K562 (cell line): ENCODE results near the gene TXLNA. TPM values are rescaled to one million over a fixed set of nuclear protein-coding genes. Genes with fewer than 3 reads are reported as not detected.
A peak's percentile ranks its signal among the peaks of the same experiment; 100 is the strongest.

Experiments
- BRCA1 ChIP-seq, 2 experiments: fragments of 450-650 bp in 1 of 2; sonication (generic) in 1 of 2; formaldehyde crosslinking in 1 of 2; IDR thresholded peaks; 2 replicates each; pipeline versions ENCODE4 v1.5.0 to v1.6.1; 2017 to 2020; ENCODE audit warnings: mild to moderate bottlenecking in 1 of 2, missing genetic modification reagents in 1 of 2
- CREM ChIP-seq: IDR thresholded peaks from 2 replicates; pipeline ENCODE4 v1.6.1; 2014; ENCODE audit warnings: antibody characterized with exemption, low read depth
- ESRRB ChIP-seq: fragments of 250-450 bp; sonication (Bioruptor Pico); IDR thresholded peaks from 2 replicates; pipeline ENCODE4 v1.5.0; 2020; ENCODE audit warnings: mild to moderate bottlenecking, moderate library complexity, borderline replicate concordance
- ETV1 ChIP-seq: fragments of 450-650 bp; conservative IDR thresholded peaks from 2 replicates; pipeline ENCODE4 v1.6.1; 2016; ENCODE audit warnings: missing genetic modification characterization, control low read depth, low read depth, missing compliant biosample characterization
- FOXP1 ChIP-seq: sonication (generic); formaldehyde crosslinking; IDR thresholded peaks from 2 replicates; pipeline ENCODE4 v1.8.0; 2022; ENCODE audit warnings: mild to moderate bottlenecking, missing genetic modification reagents
- HDAC6 ChIP-seq: IDR thresholded peaks from 2 replicates; pipeline ENCODE4 v1.6.1; 2012; ENCODE audit warnings: low read depth, mild to moderate bottlenecking, control low read depth, inconsistent platforms, low read length, moderate library complexity
- MCM2 ChIP-seq: fragments of 450-650 bp; IDR thresholded peaks from 2 replicates; pipeline ENCODE4 v1.6.1; 2017; ENCODE audit warnings: low read depth, mild to moderate bottlenecking
- MEF2D ChIP-seq: conservative IDR thresholded peaks from 2 replicates; pipeline ENCODE4 v1.6.1; 2016; ENCODE audit warnings: low read depth, missing genetic modification characterization, missing compliant biosample characterization
- MTA3 ChIP-seq: fragments of 450-650 bp; formaldehyde crosslinking; IDR thresholded peaks from 2 replicates; pipeline ENCODE4 v1.6.1; 2017; ENCODE audit warnings: mild to moderate bottlenecking, borderline replicate concordance
- PKNOX1 ChIP-seq: fragments of 450-650 bp; IDR thresholded peaks from 2 replicates; pipeline ENCODE4 v1.6.1; 2016
- RB1 ChIP-seq: fragments of 450-650 bp; IDR thresholded peaks from 2 replicates; pipeline ENCODE4 v1.6.1; 2017; ENCODE audit warnings: low read depth, mild to moderate bottlenecking
- RBM34 ChIP-seq: fragments of 200-400 bp; formaldehyde crosslinking; IDR thresholded peaks from 2 replicates; pipeline ENCODE4 v1.6.1; 2018; ENCODE audit warnings: low read length, borderline replicate concordance; ENCODE audit not compliant: insufficient read depth
- RBM39 ChIP-seq: fragments of 200-400 bp; formaldehyde crosslinking; optimal IDR thresholded peaks from 2 replicates; pipeline ENCODE3; 2018; ENCODE audit warnings: low read depth, low read length
- SPI1 ChIP-seq: IDR thresholded peaks from 2 replicates; pipeline ENCODE4 v1.6.1; 2011; ENCODE audit warnings: low read depth, low read length, control low read depth, borderline replicate concordance
- STAT6 ChIP-seq: sonication (generic); formaldehyde crosslinking; IDR thresholded peaks from 2 replicates; pipeline ENCODE4 v1.8.1; 2023; ENCODE audit warnings: mild to moderate bottlenecking, missing genetic modification reagents
- TAF1 ChIP-seq: IDR thresholded peaks from 2 replicates; pipeline ENCODE4 v1.6.1; 2011; ENCODE audit warnings: mild to moderate bottlenecking, low read length, moderate library complexity; ENCODE audit not compliant: insufficient read depth, control insufficient read depth, severe bottlenecking; ENCODE audit errors: extremely low read depth
- ZKSCAN8 ChIP-seq: fragments of 200-800 bp; sonication (Bioruptor generic); IDR thresholded peaks from 2 replicates; pipeline ENCODE4 v1.6.1; 2016; ENCODE audit warnings: missing genetic modification characterization, missing compliant biosample characterization
- ZNF197 ChIP-seq: fragments of 200-800 bp; sonication (Bioruptor generic); IDR thresholded peaks from 2 replicates; pipeline ENCODE4 v1.6.1; 2016; ENCODE audit warnings: low read depth, missing genetic modification characterization, missing compliant biosample characterization
- ZNF253 ChIP-seq: fragments of 250-450 bp; sonication (Bioruptor Pico); conservative IDR thresholded peaks from 2 replicates; pipeline ENCODE4 v1.6.1; 2021; ENCODE audit warnings: mild to moderate bottlenecking
- ZNF395 ChIP-seq: fragments of 200-800 bp; sonication (Bioruptor generic); IDR thresholded peaks from 2 replicates; pipeline ENCODE4 v1.6.1; 2017; ENCODE audit warnings: missing genetic modification characterization, missing compliant biosample characterization
- ZNF551 ChIP-seq: fragments of 250-450 bp; sonication (Bioruptor Pico); IDR thresholded peaks from 2 replicates; pipeline ENCODE4 v1.5.0; 2021; ENCODE audit warnings: mild to moderate bottlenecking, moderate library complexity
- ZNF668 ChIP-seq: fragments of 250-450 bp; sonication (Bioruptor Pico); IDR thresholded peaks from 2 replicates; pipeline ENCODE4 v1.8.0; 2022; ENCODE audit warnings: mild to moderate bottlenecking, inconsistent platforms
- ZNF79 ChIP-seq: fragments of 250-450 bp; sonication (Bioruptor Pico); IDR thresholded peaks from 2 replicates; pipeline ENCODE4 v1.4.0; 2020; ENCODE audit warnings: low read depth, mild to moderate bottlenecking, moderate library complexity
- polyA plus RNA-seq, 8 experiments: library from polyadenylated mRNA; depleted of rRNA in 4 of 8; stranded (reverse) in 5 of 8; unstranded in 3 of 8; fragments of >200 nt; fragmentation: Nextera tagmentation in 2 of 8; fragmentation: Illumina TruSeq in 1 of 8; extraction: Ambion mirVana in 2 of 8; extraction: Trizol in 1 of 8; gene quantifications; 2 replicates each; pipeline versions ENCODE4 v1.2.1 to v1.2.3, GENCODE V29; 2011 to 2014; ENCODE audit warnings: inconsistent platforms in 1 of 8, missing spikeins in 1 of 8
- total RNA-seq, 7 experiments: library from RNA; depleted of rRNA in 6 of 7; stranded (reverse); fragments of >200 nt in 6 of 7; fragmentation: Illumina TruSeq in 2 of 7; extraction: Trizol in 2 of 7; gene quantifications; 2 replicates each; pipeline versions ENCODE4 v1.2.1 to v1.2.3, GENCODE V29; 2011 to 2021; ENCODE audit warnings: low replicate concordance in 1 of 7

Gene TXLNA
- total and polyA plus RNA-seq, 9 of the 15 experiments (the other 6 are each of a cell fraction or from before 2014, with no cell fraction given), result 9.2 to 54.5 (median 39.3) TPM

GRCh38 chr1:32221980-32222755 is 42.7 kb downstream of the TXLNA start, which contains the start of the genes EIF3I and TMEM234 (continued):
- TF ChIP-seq SPI1 (peak; percentile 57; the same call in 1 of the 2 replicates), PKNOX1 (0 out of 2 replicates have a peak, but pooled peaks have one; percentile 55), STAT6 (CRISPR knock-in tag) (no peak), CREM (peak; percentile 91), RB1 (peak; percentile 23; the same call in 1 of the 2 replicates), ZKSCAN8 (CRISPR knock-in tag) (no peak), MEF2D (tag) (no peak), FOXP1 (CRISPR knock-in tag) (0 out of 2 replicates have a peak, but pooled peaks have one; percentile 12), ZNF395 (CRISPR knock-in tag) (peak; percentile 32; the same call in 1 of the 2 replicates), ZNF253 (CRISPR knock-in tag) (no peak), MTA3 (peak; percentile 54; the same call in 1 of the 2 replicates), ZNF668 (CRISPR knock-in tag) (no peak), TAF1 (peak; percentile 74), ZNF551 (CRISPR knock-in tag) (no peak), ZNF79 (CRISPR knock-in tag) (no peak), ESRRB (CRISPR knock-in tag) (no peak), RBM39 (no peak), BRCA1 (IDR thresholded peaks at IDR 0.05) (no peak), BRCA1 (CRISPR knock-in tag; IDR thresholded peaks at IDR 0.05) (no peak), ZNF197 (no peak), ETV1 (peak; percentile 93), HDAC6 (no peak), MCM2 (no peak), RBM34 (no peak)
